HUES64 (cell line): ENCODE results near the gene DIS3L2.
"Not testable (repeated sequence)": the region's sequence is repeated elsewhere in the genome, so short reads cannot be mapped to it uniquely, and the experiment has no call there.

Experiments used
- H3K27ac ChIP-seq: 2 replicates; pipeline ENCODE4 v1.7.0; 2013; ENCODE audit warnings: low read depth, low read length, inconsistent platforms
- H3K27me3 ChIP-seq: 2 replicates; pipeline ENCODE4 v1.6.1; 2013; ENCODE audit warnings: mild to moderate bottlenecking, low read length; ENCODE audit not compliant: insufficient read depth
- H3K36me3 ChIP-seq: 2 replicates; pipeline ENCODE4 v1.6.1; 2013; ENCODE audit warnings: mild to moderate bottlenecking, low read length; ENCODE audit not compliant: insufficient read depth
- H3K4me1 ChIP-seq: 2 replicates; pipeline ENCODE4 v1.6.1; 2013; ENCODE audit warnings: mild to moderate bottlenecking, low read length, moderate library complexity; ENCODE audit not compliant: insufficient read depth
- H3K4me3 ChIP-seq: 2 replicates; pipeline ENCODE4 v1.5.1; 2013; ENCODE audit warnings: mild to moderate bottlenecking, low read length, moderate library complexity
- H3K9ac ChIP-seq: 2 replicates; pipeline ENCODE4 v1.6.1; 2013; ENCODE audit warnings: mild to moderate bottlenecking, low read depth, low read length
- H3K9me3 ChIP-seq: 2 replicates; pipeline ENCODE4 v1.6.1; 2013; ENCODE audit warnings: low read depth, low read length; ENCODE audit not compliant: insufficient read depth
- WGBS: fragments of 150-250, 120-280 bp; methylation state at CpG from one replicate; pipeline ENCODE4 v1.1.7; 2013; ENCODE audit warnings: missing lambda C conversion rate; 5-methylcytosine and 5-hydroxymethylcytosine counted together

Gene DIS3L2

DNA sequence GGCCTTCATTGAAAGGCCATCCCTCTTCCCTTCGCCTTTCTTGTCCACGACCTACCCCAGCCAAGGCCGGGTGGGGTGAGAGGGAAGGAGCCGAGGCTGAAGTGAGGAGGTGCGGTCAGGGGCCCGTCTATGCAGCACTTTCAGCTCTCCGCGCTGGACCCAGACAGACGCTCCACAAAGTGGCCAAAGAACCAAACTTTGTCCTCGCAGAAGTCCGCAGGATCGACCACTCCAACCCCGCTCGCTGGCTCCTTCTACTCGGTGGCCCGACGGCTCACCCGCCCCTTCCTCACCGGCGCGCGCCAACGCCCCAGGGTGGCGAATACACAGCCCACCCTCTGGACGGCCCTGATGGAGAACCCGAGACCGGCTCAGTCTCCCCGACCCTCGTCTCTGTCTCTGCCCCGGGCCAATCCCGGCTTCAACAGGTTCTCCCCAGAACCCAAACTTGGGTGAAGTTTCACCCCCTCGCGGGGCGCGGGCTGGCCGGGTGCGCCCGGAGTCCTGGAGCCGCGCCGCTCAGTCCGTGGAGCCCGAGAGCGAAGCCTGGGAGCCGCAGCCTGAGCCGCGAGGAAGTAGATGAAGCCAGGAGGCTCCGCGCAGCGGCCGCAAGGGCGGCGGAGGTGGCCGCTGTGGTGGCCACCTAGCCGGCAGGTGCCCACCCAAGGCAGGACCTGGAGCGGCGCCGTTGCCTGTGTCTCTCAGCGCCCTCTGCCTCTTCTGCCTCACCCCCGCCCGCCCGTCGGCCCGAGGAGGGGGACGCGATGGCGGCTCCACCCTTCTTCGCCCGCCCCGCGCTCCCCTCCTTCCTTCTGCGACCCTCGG, 390.4 kb downstream of the DIS3L2 start:
- H3K27me3 ChIP-seq, result peaks cover 47% of the 10 kb centered on the region

DNA sequence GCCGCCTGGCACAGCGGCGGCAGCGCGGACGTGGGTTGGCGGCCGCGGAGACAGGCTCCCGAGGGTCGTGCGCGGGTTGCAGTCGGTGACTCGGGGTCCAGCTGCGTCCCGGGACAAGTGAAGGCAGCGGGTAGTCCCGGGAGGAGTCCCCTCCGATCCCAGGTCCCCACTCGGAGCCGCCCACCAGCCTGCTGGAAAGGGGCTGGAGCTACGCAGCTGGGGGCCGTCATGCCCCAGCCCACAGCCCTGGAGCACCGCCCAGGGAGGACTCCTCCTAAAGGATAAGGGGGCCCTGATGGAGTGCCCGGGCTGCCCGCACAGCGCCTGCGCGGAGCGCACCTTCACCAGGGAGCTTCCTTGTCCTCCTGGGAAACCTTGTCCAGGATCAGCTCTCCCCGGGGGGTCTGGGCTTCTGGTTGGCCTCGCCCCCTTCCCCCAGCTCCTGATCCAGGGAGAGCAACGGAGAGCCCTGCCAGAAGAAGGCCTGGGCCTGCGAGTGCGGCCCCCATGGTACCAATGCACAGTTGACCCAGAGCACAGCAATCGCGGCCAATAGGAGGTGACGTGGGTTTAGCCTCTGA, 391.1 kb downstream of the DIS3L2 start:
- Histone ChIP-seq H3K27me3 (peaks cover 47% of the 10 kb centered on the region), H3K9ac (no peak overlapping the region), H3K4me1 (no peaks in the 10 kb centered on the region), H3K4me3 (peak overlapping the region; percentile 20), H3K27ac (no peak overlapping the region), H3K9me3 (0 out of 2 replicates have a peak, but pooled peaks cover 8% of the 10 kb centered on the region), H3K36me3 (no peaks in the 10 kb centered on the region)
- WGBS, result 93% methylated on average over 39 of the region's 39 CpGs

More for the DNA sequence above, 390.4 kb downstream of the DIS3L2 start:
- H3K27ac ChIP-seq, result no peak overlapping the region
- H3K4me3 ChIP-seq, result peak overlapping the region; percentile 20
- H3K9me3 ChIP-seq, result 0 out of 2 replicates have a peak, but pooled peaks cover 8% of the 10 kb centered on the region
- no peak overlapping the region for H3K9ac ChIP-seq
- H3K36me3 ChIP-seq, result no peaks in the 10 kb centered on the region
- no peaks in the 10 kb centered on the region for H3K4me1 ChIP-seq
- 96% methylated on average over 73 of the region's 73 CpGs for WGBS

DNA sequence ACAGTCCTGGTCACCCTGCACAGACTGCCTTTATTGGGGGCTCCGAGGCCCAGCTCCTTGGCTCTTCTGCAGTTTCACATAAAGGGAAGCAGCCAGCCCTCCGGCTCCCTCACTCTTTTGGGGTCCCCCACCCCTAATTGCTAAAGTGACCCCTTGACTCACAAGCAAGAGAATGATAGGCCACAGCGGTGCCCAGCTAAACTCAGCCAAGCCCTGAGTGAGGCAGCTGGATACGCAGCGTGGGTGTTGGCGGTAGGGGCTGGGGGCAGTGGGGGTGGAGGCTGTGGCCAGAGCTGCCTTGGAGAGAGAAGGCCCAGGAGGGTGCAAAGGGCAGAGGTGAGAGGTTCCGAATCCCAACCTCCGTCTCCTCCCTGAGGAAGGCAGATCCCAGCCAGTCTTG, 391.6 kb downstream of the DIS3L2 start:
- Histone ChIP-seq H3K9me3 (0 out of 2 replicates have a peak, but pooled peaks cover 8% of the 10 kb centered on the region), H3K4me3 (no peak overlapping the region), H3K27me3 (peaks cover 47% of the 10 kb centered on the region), H3K9ac (no peak overlapping the region), H3K4me1 (no peaks in the 10 kb centered on the region), H3K27ac (no peak overlapping the region), H3K36me3 (no peaks in the 10 kb centered on the region)
- WGBS, result 95% methylated on average over 8 of the region's 8 CpGs

DNA sequence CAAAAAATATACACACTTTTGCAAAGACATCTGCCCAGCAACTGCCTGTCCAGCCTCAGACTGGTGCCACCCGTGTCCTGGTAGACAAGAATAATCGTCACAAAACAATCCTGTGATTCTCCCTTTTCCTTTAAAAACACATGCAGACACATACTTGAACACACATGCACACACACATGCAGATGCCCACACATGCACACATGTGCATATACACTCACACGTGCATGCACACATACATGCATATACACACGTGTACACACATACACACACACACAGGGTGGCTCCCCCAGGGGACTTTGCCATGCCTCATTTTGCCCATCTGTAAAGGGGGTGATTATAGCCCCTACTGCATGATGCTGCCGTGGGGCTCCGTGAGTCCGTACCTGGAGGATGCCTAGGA, 392.1 kb downstream of the DIS3L2 start:
- H3K9me3 ChIP-seq, result 0 out of 2 replicates have a peak, but pooled peaks cover 8% of the 10 kb centered on the region
- WGBS, result 87% methylated on average over 7 of the region's 7 CpGs
- H3K36me3 ChIP-seq, result no peaks in the 10 kb centered on the region
- H3K4me1 ChIP-seq, result no peaks in the 10 kb centered on the region
- H3K4me3 ChIP-seq, result no peak overlapping the region
- no peak overlapping the region for H3K27ac ChIP-seq
- no peak overlapping the region for H3K9ac ChIP-seq
- H3K27me3 ChIP-seq, result peaks cover 44% of the 10 kb centered on the region

DNA sequence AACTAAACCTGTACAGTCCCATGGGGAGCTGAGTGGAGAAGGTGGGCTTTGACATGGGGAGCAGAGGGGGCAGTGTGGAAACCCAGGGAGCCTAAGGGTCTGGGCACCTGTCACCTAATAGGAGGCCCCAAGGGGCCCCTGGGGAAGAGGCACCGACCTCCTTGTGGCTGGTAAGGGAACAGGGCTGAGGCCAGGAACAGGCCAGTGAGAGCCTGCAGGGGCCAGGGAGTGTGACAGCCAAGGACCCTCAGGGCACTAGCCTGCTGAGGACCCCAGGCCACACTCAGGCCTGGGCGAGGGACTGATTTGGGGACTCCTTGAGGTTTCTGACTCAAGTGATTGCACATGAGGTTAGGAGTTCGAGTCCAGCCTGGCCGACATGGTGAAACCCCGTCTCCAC, 392.6 kb downstream of the DIS3L2 start:
- H3K9me3 ChIP-seq, result 0 out of 2 replicates have a peak, but pooled peaks cover 8% of the 10 kb centered on the region
- no peaks in the 10 kb centered on the region for H3K36me3 ChIP-seq
- no peaks in the 10 kb centered on the region for H3K4me1 ChIP-seq
- peaks cover 41% of the 10 kb centered on the region for H3K27me3 ChIP-seq
- whole genome bisulfite sequencing, result 95% methylated on average over 5 of the region's 5 CpGs
- no peak overlapping the region for H3K9ac ChIP-seq
- H3K4me3 ChIP-seq, result no peak overlapping the region
- H3K27ac ChIP-seq, result no peak overlapping the region

DNA sequence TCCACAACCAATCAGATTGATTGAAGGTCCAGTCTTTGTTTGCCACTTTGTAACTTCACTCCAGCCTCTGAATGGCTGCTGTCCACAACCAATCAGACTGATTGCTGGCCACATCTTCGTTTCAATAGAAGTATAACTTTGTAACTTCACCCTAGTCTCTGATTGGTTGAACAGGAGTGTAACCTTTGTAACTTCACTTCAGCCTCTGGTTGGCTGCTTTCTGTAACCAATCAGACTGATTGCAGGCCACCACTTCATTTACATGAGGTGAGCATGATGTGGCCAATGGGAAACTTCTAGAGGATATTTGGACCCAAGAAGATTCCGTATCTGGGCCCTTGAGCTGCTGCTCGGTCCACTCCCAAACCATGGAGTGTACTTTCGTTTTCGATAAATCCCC, 400.1 kb downstream of the DIS3L2 start:
- Histone ChIP-seq H3K9me3 (no peaks in the 10 kb centered on the region), H3K9ac (no peak overlapping the region), H3K36me3 (no peaks in the 10 kb centered on the region), H3K27ac (no peak overlapping the region), H3K4me3 (no peak overlapping the region), H3K27me3 (no peaks in the 10 kb centered on the region), H3K4me1 (no peaks in the 10 kb centered on the region)
- WGBS, result 92% methylated on average over 5 of the region's 5 CpGs

DNA sequence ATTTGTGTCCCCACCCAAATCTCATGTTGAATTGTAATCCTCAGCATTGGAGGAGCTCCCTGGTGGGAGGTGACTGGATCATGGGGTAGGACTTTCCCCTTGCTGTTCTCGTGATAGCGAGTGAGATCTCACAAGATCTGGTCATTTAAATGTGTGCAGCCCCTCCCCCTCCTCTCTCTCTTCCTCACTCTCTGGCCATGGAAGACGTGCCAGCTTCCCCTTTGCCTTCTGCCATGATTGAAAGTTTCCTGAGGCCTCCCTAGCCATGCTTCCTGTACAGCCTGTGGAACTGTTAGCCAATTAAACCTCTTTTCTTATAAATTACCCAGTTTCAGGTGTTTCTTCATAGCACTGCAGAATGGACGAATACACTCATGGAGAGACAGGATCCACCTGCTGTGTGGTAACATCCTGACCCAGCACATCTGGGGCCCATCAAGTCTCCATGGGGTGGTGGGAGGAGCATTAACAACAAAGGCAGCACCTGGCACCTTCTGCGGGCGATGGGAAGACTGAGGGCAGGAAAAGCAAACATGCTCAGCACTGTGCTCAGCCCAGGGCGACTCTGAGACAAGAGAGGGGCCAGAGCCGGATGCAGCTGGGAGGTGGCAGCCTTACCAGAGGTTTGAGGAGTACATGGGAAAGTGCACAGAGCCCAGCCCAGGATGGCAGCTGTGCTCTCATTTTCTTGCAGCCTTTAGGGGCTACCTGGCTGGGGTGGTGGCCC, 400.8 kb downstream of the DIS3L2 start:
- no peak overlapping the region for H3K4me3 ChIP-seq
- H3K4me1 ChIP-seq, result no peaks in the 10 kb centered on the region
- no peaks in the 10 kb centered on the region for H3K27me3 ChIP-seq
- H3K27ac ChIP-seq, result no peak overlapping the region
- H3K9me3 ChIP-seq, result no peaks in the 10 kb centered on the region
- no peak overlapping the region for H3K9ac ChIP-seq
- WGBS, result 76% methylated on average over 8 of the region's 8 CpGs
- H3K36me3 ChIP-seq, result no peaks in the 10 kb centered on the region

DNA sequence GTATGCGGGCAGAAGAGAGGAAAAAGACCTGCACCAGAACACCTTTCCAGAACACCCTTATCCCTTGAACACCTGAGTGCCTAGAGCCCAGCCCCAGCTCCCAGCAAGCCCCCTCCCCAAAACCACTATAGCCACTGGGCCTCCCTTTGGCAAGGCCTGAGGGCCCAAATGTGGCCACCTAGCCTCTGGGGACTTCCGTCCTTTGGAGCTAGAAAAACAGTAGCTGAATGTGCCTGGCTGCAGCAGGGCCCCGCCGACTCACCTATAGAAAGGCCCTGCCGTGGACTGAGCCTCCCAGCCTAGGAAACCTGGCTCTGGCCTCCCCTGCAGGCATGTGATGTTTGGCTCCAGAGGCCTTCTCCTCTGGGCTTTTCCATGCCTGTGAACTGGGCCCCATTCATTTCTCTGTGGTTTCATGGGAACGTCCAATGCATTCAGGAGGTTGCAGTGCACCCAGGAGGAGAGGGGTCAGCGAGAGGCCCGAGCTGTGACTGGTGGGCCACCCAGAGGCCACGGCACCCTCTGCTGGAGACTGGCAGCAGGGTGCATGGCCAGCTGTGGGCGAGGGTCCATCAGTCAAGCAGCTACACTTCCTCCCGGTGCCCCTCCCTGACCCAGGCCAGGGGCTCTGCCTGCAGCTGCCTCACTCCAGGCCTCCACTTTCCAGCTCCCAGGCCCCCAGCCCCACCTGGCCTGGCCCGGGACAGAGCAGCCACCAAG, 401.7 kb downstream of the DIS3L2 start:
- not testable (repeated sequence) for H3K27me3 ChIP-seq, H3K9me3 ChIP-seq, H3K4me3 ChIP-seq, H3K27ac ChIP-seq, H3K4me1 ChIP-seq, H3K36me3 ChIP-seq, H3K9ac ChIP-seq
- 82% methylated on average over 12 of the region's 12 CpGs for WGBS

DNA sequence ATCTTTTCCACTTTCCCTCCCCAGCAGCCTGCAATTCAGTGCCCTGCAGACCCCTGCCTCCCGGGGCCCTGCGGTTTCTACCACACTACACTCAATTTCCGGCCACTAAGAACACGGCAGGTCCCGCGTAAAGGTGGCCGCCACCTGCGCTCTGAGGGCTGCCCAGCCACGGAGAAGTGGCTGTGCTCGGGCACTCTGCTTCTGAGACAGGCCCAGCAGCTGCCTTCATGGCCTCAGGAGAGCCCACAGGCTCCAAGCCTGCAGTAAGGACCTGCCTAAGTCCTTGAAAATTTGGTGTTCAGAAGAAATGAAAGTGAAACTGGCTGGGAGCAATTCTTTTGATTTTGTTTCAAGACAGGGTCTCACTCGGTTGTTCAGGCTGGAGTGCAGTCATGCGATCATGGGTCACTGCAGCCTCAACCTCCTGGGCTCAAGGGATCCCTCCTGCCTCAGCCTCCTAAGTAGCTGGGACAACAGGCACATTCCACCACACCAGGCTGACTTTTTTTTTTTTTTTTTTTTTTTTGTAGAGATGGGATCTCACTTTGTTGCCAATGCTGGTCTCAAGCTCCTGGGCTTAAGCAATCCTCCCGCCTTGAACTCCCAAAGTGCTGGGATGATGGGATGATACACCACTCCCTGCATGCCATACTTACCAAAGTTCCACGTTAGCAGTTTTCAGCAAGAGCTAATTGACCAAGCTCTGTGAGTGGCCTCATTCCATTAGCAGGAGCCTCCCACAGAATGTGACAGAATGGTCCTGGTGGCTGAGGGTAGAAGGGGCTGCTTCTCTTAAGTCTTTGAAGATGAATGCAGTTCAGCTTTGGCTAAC, 402.5 kb downstream of the DIS3L2 start:
- Histone ChIP-seq H3K27ac (no peak overlapping the region), H3K9ac (no peak overlapping the region), H3K36me3 (no peaks in the 10 kb centered on the region), H3K4me3 (no peak overlapping the region), H3K27me3 (no peaks in the 10 kb centered on the region), H3K9me3 (no peaks in the 10 kb centered on the region), H3K4me1 (peaks cover 7% of the 10 kb centered on the region)
- WGBS, result 92% methylated on average over 14 of the region's 14 CpGs

DNA sequence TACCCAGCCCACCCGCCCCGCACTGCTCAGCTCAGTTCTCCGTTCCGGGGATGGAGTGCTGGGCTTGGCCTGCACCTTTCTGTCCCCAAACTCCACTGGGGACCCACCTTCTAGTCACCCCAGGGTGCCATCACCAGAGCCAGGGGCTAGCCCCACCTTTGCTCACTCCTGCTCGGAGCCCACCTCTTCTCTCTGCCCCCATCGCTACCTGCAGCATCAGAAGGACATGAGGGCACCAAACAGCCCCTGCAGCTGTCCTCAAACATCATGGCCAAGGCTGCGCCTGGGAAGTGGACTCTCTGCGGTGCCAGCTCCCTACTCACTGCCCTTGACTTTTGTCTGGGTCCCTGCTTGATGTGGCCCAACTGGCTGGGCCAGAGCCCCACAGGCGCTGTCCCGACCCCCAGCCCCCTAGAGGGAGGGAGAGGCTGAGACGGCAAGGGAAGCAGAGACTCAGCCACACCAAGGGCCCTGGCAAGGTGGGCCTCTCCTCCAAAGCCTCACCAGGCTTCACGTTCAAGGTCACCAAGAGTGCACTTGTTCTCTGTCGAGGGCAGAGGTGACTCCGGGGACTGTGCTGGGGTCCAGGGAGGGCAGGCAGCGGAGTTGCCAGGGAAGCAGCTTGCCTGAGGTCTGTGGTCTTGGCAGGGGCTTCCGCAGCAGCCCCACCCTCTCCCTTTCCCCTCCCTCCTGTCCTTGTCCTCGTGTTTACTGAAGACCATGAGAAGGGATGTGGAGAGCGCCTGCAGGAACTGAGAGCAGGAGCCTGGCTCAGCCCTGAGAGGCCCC, 403.5 kb downstream of the DIS3L2 start:
- peaks cover 11% of the 10 kb centered on the region for H3K4me1 ChIP-seq
- H3K27ac ChIP-seq, result not testable (repeated sequence)

More for the DNA sequence above, 403.5 kb downstream of the DIS3L2 start:
- WGBS, result 95% methylated on average over 14 of the region's 18 CpGs
- not testable (repeated sequence) for H3K27me3 ChIP-seq, H3K4me3 ChIP-seq, H3K36me3 ChIP-seq, H3K9ac ChIP-seq, H3K9me3 ChIP-seq
